Upper lobe of left lung (tissue), 4 donors: ENCODE results near the gene FAM168A.

ENCODE experiments used
- CTCF ChIP-seq, 6 experiments: fragments of 450-650 bp in 4 of 6; fragments of 200-600 bp in 2 of 6; sonication (generic) in 2 of 6; IDR thresholded peaks; one replicate each; pipeline ENCODE4 v1.5.1; 2016 to 2019; ENCODE audit warnings: antibody characterized with exemption in 6 of 6
- EP300 ChIP-seq, 4 donors: sonication (generic); formaldehyde crosslinking; IDR thresholded peaks; one replicate each; pipeline ENCODE4 v1.5.1; 2017; ENCODE audit warnings: antibody characterized with exemption in 4 of 4, control low read depth in 2 of 4
- POLR2A ChIP-seq, 4 donors: fragments of 450-650 bp; IDR thresholded peaks; one replicate each; pipeline ENCODE4 v1.5.1; 2016 to 2017; ENCODE audit warnings: antibody characterized with exemption in 4 of 4, mild to moderate bottlenecking in 2 of 4

DNA sequence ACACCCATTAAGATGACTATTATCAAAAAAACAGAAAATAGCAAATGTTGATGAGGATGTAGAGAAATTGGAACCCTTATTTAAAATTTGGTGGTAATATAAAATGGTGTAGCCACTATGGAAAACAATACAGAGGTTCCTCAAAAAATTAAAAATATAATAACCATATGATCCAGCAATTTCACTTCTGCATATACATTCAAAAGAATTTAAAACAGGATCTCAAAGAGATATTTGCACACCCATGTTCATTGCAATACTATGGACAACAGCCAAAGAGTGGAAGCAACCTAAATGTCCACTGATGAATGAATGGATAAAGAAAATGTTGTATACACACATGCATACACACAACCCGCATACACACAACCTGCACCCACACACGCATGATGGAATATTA is 102.2 kb downstream of the FAM168A start:
- TF ChIP-seq CTCF (IDR thresholded peaks at IDR 0.05): no peak
- no peak for TF ChIP-seq POLR2A (IDR thresholded peaks at IDR 0.05)
- TF ChIP-seq EP300 (IDR thresholded peaks at IDR 0.05): no peak
